ENCODE measurements around the gene SLC37A4.

DNA sequence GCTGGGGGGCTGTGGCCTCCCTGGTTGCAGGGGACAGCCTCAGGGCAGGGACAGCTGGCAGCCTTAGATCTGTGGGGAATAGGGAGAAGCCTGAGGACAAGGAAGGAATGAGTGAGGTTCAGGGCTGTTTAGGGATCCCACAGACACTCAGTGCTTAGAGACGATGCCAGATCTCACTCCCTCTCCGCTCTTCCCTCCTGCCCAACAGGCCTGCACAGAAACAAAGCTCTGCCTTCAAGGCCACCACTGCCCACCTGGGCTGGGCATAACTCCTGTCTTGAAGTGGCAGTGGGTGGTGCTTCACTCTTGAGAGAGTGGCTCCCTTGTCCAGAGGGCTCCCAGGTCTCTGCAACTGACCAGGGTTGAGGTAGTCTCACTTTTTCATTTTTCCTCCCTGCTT, 45.9 kb downstream of the SLC37A4 start:
- TF ChIP-seq, protein P1, sequence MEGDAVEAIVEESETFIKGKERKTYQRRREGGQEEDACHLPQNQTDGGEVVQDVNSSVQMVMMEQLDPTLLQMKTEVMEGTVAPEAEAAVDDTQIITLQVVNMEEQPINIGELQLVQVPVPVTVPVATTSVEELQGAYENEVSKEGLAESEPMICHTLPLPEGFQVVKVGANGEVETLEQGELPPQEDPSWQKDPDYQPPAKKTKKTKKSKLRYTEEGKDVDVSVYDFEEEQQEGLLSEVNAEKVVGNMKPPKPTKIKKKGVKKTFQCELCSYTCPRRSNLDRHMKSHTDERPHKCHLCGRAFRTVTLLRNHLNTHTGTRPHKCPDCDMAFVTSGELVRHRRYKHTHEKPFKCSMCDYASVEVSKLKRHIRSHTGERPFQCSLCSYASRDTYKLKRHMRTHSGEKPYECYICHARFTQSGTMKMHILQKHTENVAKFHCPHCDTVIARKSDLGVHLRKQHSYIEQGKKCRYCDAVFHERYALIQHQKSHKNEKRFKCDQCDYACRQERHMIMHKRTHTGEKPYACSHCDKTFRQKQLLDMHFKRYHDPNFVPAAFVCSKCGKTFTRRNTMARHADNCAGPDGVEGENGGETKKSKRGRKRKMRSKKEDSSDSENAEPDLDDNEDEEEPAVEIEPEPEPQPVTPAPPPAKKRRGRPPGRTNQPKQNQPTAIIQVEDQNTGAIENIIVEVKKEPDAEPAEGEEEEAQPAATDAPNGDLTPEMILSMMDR (IDR thresholded peaks at IDR 0.05) = no peak
- no peak for TF ChIP-seq EZH2phosphoT487 (IDR thresholded peaks at IDR 0.05; ENCODE audit: borderline replicate concordance, low read depth)
- no peak for TF ChIP-seq TCF12 (IDR thresholded peaks at IDR 0.05)
- TF ChIP-seq NFIC (IDR thresholded peaks at IDR 0.05; ENCODE audit: borderline replicate concordance) = no peak
- TF ChIP-seq SIN3A (IDR thresholded peaks at IDR 0.05; ENCODE audit: borderline replicate concordance, low read depth, low read length) = no peak
- TF ChIP-seq GABPA (IDR thresholded peaks at IDR 0.05; ENCODE audit: low read depth) = no peak
- no peak for TF ChIP-seq TEAD4 (IDR thresholded peaks at IDR 0.05; ENCODE audit: borderline replicate concordance, insufficient read depth)
- TF ChIP-seq FOXJ3 (CRISPR knock-in tag; IDR thresholded peaks at IDR 0.05) = no peak
- no peak for TF ChIP-seq POLR2AphosphoS5 (IDR thresholded peaks at IDR 0.05; ENCODE audit: low read depth, low read length)
- no peak for TF ChIP-seq EP300 (IDR thresholded peaks at IDR 0.05; ENCODE audit: borderline replicate concordance in 1 of 2, low read depth in 1 of 2, low read length in 1 of 2)
- TF ChIP-seq MXI1 (IDR thresholded peaks at IDR 0.05; ENCODE audit: low read depth, low read length) = no peak
- TF ChIP-seq, protein P2, sequence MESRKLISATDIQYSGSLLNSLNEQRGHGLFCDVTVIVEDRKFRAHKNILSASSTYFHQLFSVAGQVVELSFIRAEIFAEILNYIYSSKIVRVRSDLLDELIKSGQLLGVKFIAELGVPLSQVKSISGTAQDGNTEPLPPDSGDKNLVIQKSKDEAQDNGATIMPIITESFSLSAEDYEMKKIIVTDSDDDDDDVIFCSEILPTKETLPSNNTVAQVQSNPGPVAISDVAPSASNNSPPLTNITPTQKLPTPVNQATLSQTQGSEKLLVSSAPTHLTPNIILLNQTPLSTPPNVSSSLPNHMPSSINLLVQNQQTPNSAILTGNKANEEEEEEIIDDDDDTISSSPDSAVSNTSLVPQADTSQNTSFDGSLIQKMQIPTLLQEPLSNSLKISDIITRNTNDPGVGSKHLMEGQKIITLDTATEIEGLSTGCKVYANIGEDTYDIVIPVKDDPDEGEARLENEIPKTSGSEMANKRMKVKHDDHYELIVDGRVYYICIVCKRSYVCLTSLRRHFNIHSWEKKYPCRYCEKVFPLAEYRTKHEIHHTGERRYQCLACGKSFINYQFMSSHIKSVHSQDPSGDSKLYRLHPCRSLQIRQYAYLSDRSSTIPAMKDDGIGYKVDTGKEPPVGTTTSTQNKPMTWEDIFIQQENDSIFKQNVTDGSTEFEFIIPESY (IDR thresholded peaks at IDR 0.05; ENCODE audit: borderline replicate concordance, low read depth) = no peak
- no peak for TF ChIP-seq TAF1 (IDR thresholded peaks at IDR 0.05; ENCODE audit: borderline replicate concordance, low read depth, low read length)
